K562 (cell line): ENCODE data around the gene USP14. TPM values are rescaled to one million over a fixed set of nuclear protein-coding genes. Genes with fewer than 3 reads are reported as not detected.

Experiments
- CREB1 ChIP-seq, 2 experiments: sonication (generic) in 1 of 2; formaldehyde crosslinking in 1 of 2; IDR thresholded peaks; 2 replicates each; pipeline versions ENCODE4 v1.6.1 to v1.8.0; 2012 to 2022; ENCODE audit warnings: inconsistent platforms in 1 of 2, mild to moderate bottlenecking in 1 of 2, missing genetic modification reagents in 1 of 2, moderate library complexity in 1 of 2
- CREBBP ChIP-seq: IDR thresholded peaks from one replicate; pipeline ENCODE4 v1.6.1; 2012; ENCODE audit warnings: low read depth, mild to moderate bottlenecking, control low read depth, inconsistent platforms, low read length
- CSDE1 ChIP-seq, 2 experiments: fragments of 450-650 bp; IDR thresholded peaks; 2 replicates each; pipeline ENCODE4 v1.6.1; 2016; ENCODE audit warnings: mild to moderate bottlenecking in 1 of 2
- EHMT2 ChIP-seq: fragments of 450-650 bp; IDR thresholded peaks from 2 replicates; pipeline ENCODE4 v1.6.1; 2018; ENCODE audit warnings: antibody characterized with exemption
- MED1 ChIP-seq: sonication (generic); formaldehyde crosslinking; IDR thresholded peaks from 2 replicates; pipeline ENCODE4 v1.8.1; 2023; ENCODE audit warnings: missing genetic modification reagents, borderline replicate concordance
- NFXL1 ChIP-seq: fragments of 450-650 bp; formaldehyde crosslinking; IDR thresholded peaks from 2 replicates; pipeline ENCODE4 v1.4.0; 2021; ENCODE audit warnings: mild to moderate bottlenecking
- NR2C2 ChIP-seq, 2 experiments: fragments of 200-800 bp in 1 of 2; sonication (Bioruptor generic) in 1 of 2; sonication (generic) in 1 of 2; formaldehyde crosslinking in 1 of 2; IDR thresholded peaks; 2 replicates each; pipeline versions ENCODE4 v1.6.1 to v1.8.0; 2016 to 2022; ENCODE audit warnings: mild to moderate bottlenecking in 1 of 2, missing compliant biosample characterization in 1 of 2, missing genetic modification characterization in 1 of 2, missing genetic modification reagents in 1 of 2
- OTX1 ChIP-seq: fragments of 450-650 bp; formaldehyde crosslinking; IDR thresholded peaks from 2 replicates; pipeline ENCODE4 v1.4.0; 2022; ENCODE audit warnings: mild to moderate bottlenecking
- PCBP2 ChIP-seq: fragments of 200-400 bp; formaldehyde crosslinking; IDR thresholded peaks from 2 replicates; pipeline ENCODE4 v1.6.1; 2018; ENCODE audit warnings: low read length, low read depth, mild to moderate bottlenecking, moderate library complexity; ENCODE audit not compliant: poor library complexity, severe bottlenecking
- POLR2A ChIP-seq: fragments of 450-650 bp; conservative IDR thresholded peaks from 2 replicates; pipeline ENCODE4 v1.6.1; 2016
- POLR2AphosphoS5 ChIP-seq: IDR thresholded peaks from 2 replicates; pipeline ENCODE4 v1.6.1; 2011; ENCODE audit warnings: mild to moderate bottlenecking, low read depth, low read length, moderate library complexity; ENCODE audit not compliant: control insufficient read depth, insufficient read depth
- RFX5 ChIP-seq: IDR thresholded peaks from 2 replicates; pipeline ENCODE4 v1.6.1; 2011; ENCODE audit warnings: low read depth, mild to moderate bottlenecking, improper control_type of control experiment, low read length
- SAP30 ChIP-seq: fragments of 200-600 bp; sonication (generic); IDR thresholded peaks from 2 replicates; pipeline ENCODE4 v1.6.1; 2012; ENCODE audit warnings: borderline replicate concordance, low read depth, mild to moderate bottlenecking, moderate library complexity, low read length, control low read depth, inconsistent platforms; ENCODE audit not compliant: insufficient read depth, poor library complexity, severe bottlenecking
- TCF3 ChIP-seq: sonication (generic); formaldehyde crosslinking; IDR thresholded peaks from 2 replicates; pipeline ENCODE4 v1.4.0; 2020; ENCODE audit warnings: mild to moderate bottlenecking, missing genetic modification reagents
- TOE1 ChIP-seq, 2 experiments: fragments of 450-650 bp in 1 of 2; sonication (generic) in 1 of 2; formaldehyde crosslinking in 1 of 2; IDR thresholded peaks; 2 replicates each; pipeline versions ENCODE4 v1.7.1 to v1.8.0; 2016 to 2022; ENCODE audit warnings: borderline replicate concordance in 2 of 2, mild to moderate bottlenecking in 2 of 2, antibody characterized with exemption in 1 of 2, inconsistent platforms in 1 of 2, low read depth in 1 of 2, missing genetic modification reagents in 1 of 2, moderate library complexity in 1 of 2
- YY1 ChIP-seq, 3 experiments: IDR thresholded peaks; 2 replicates each; pipeline ENCODE4 v1.6.1; 2011; ENCODE audit warnings: low read length in 2 of 3, mild to moderate bottlenecking in 2 of 3, moderate library complexity in 2 of 3, borderline replicate concordance in 1 of 3, control low read depth in 1 of 3, low read depth in 1 of 3; ENCODE audit not compliant: insufficient read depth in 3 of 3, insufficient replicate concordance in 2 of 3, control insufficient read depth in 1 of 3, insufficient read length in 1 of 3; ENCODE audit errors: extremely low read depth in 1 of 3
- ZNF12 ChIP-seq: sonication (generic); formaldehyde crosslinking; IDR thresholded peaks from 2 replicates; pipeline ENCODE4 v1.4.0; 2020; ENCODE audit warnings: mild to moderate bottlenecking, missing genetic modification reagents
- ZNF311 ChIP-seq: fragments of 250-450 bp; sonication (Bioruptor Pico); IDR thresholded peaks from 2 replicates; pipeline ENCODE4 v1.4.0; 2020; ENCODE audit warnings: mild to moderate bottlenecking, moderate library complexity
- polyA plus RNA-seq, 8 experiments: library from polyadenylated mRNA; depleted of rRNA in 4 of 8; stranded (reverse) in 5 of 8; unstranded in 3 of 8; fragments of >200 nt; fragmentation: Nextera tagmentation in 2 of 8; fragmentation: Illumina TruSeq in 1 of 8; extraction: Ambion mirVana in 2 of 8; extraction: Trizol in 1 of 8; gene quantifications; 2 replicates each; pipeline versions ENCODE4 v1.2.1 to v1.2.3, GENCODE V29; 2011 to 2014; ENCODE audit warnings: inconsistent platforms in 1 of 8, missing spikeins in 1 of 8
- total RNA-seq, 7 experiments: library from RNA; depleted of rRNA in 6 of 7; stranded (reverse); fragments of >200 nt in 6 of 7; fragmentation: Illumina TruSeq in 2 of 7; extraction: Trizol in 2 of 7; gene quantifications; 2 replicates each; pipeline versions ENCODE4 v1.2.1 to v1.2.3, GENCODE V29; 2011 to 2021; ENCODE audit warnings: low replicate concordance in 1 of 7
- TF ChIP-seq, protein P1 (sequence below): sonication (generic); formaldehyde crosslinking; IDR thresholded peaks from 2 replicates; pipeline ENCODE4 v1.8.1; 2022; ENCODE audit warnings: missing genetic modification reagents
- TF ChIP-seq, protein P2 (sequence below): fragments of 450-650 bp; IDR thresholded peaks from 2 replicates; pipeline ENCODE4 v1.6.1; 2016

The USP14 gene
- total and polyA plus RNA-seq, 9 of the 15 experiments (the other 6 are each of a cell fraction or from before 2014, with no cell fraction given), result 18.7 to 129 (median 40.3) TPM

DNA sequence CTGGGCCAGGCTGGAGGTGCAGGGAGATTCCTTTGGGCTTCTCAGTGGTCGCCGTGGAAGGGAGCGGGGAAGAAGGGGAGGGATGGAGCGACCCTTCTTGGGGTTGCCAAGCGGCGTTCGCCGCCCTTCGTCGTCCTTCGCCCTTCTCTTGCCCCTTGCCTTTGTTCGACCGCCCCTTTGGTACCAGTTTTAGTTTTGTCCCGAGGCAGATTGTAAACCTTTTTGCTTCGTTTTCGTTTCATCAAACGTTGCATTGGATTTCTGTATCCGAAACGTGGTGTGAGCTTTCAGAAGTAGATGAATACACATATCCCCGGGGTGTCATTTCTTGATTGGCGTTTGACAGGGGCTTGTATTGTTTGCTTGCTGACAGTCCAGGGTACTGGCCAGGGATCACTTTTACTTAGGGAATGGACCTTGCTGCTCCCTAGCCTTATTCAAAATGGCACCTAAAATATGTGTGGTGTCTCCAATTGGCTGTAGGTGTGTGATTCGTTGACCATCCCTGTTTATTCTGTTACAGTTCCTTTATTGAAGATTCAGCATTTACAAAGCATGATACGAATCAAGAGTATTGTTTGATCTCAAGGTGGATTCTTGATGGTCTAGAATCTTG lies 788 bp downstream of the USP14 start (continued):
- TF ChIP-seq YY1 (IDR thresholded peaks at IDR 0.05; ENCODE audit: borderline replicate concordance in 1 of 3, control insufficient read depth in 1 of 3, extremely low read depth in 1 of 3, insufficient read depth in 3 of 3, insufficient read length in 1 of 3, insufficient replicate concordance in 2 of 3, low read depth in 1 of 3, low read length in 2 of 3) (peak in 1 of 3 experiments; percentile 79), POLR2AphosphoS5 (no peak), TOE1 (IDR thresholded peaks at IDR 0.05; ENCODE audit: borderline replicate concordance) (no peak), TOE1 (CRISPR knock-in tag; IDR thresholded peaks at IDR 0.05; ENCODE audit: borderline replicate concordance, low read depth) (0 out of 2 replicates have a peak, but pooled peaks have one; percentile 68), NR2C2 (CRISPR knock-in tag; IDR thresholded peaks at IDR 0.05) (no peak), NR2C2 (tag; IDR thresholded peaks at IDR 0.05) (no peak), TCF3 (CRISPR knock-in tag) (peak; percentile 26; the same call in 1 of the 2 replicates), ZNF311 (CRISPR knock-in tag) (no peak), SAP30 (peak; percentile 73), EHMT2 (peak; percentile 57; the same call in 1 of the 2 replicates), ZNF12 (CRISPR knock-in tag) (no peak; the same call in 1 of the 2 replicates), RFX5 (no peak), PCBP2 (no peak), CREB1 (IDR thresholded peaks at IDR 0.05) (no peak), CREB1 (CRISPR knock-in tag; IDR thresholded peaks at IDR 0.05) (no peak), OTX1 (CRISPR knock-in tag) (no peak), MED1 (CRISPR knock-in tag) (no peak), NFXL1 (CRISPR knock-in tag) (no peak), CSDE1 (IDR thresholded peaks at IDR 0.05) (no peak), CREBBP (no peak), POLR2A (no peak)
- TF ChIP-seq, protein P1, sequence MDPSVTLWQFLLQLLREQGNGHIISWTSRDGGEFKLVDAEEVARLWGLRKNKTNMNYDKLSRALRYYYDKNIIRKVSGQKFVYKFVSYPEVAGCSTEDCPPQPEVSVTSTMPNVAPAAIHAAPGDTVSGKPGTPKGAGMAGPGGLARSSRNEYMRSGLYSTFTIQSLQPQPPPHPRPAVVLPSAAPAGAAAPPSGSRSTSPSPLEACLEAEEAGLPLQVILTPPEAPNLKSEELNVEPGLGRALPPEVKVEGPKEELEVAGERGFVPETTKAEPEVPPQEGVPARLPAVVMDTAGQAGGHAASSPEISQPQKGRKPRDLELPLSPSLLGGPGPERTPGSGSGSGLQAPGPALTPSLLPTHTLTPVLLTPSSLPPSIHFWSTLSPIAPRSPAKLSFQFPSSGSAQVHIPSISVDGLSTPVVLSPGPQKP (CRISPR knock-in tag), result no peak
- TF ChIP-seq, protein P2, sequence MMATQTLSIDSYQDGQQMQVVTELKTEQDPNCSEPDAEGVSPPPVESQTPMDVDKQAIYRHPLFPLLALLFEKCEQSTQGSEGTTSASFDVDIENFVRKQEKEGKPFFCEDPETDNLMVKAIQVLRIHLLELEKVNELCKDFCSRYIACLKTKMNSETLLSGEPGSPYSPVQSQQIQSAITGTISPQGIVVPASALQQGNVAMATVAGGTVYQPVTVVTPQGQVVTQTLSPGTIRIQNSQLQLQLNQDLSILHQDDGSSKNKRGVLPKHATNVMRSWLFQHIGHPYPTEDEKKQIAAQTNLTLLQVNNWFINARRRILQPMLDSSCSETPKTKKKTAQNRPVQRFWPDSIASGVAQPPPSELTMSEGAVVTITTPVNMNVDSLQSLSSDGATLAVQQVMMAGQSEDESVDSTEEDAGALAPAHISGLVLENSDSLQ, result peak; percentile 56
